Measurements from ENCODE around the gene GSG1L.

Gene GSG1L

GRCh38 chr16:27764869-27765675 lies 298.4 kb downstream of the GSG1L start:
- FAIRE-seq, result no peak
- DNase-seq (ENCODE audit: insufficient read length, low spot score), result no peak
- TF ChIP-seq SPI1 (IDR thresholded peaks at IDR 0.05; ENCODE audit: low read depth, low read length) (no peak), POU2F2 (IDR thresholded peaks at IDR 0.05; ENCODE audit: low read depth, low read length) (no peak), POLR2A (IDR thresholded peaks at IDR 0.05; ENCODE audit: low read depth, low read length) (no peak), POLR2AphosphoS5 (IDR thresholded peaks at IDR 0.05; ENCODE audit: low read depth, low read length) (no peak), PAX5 (IDR thresholded peaks at IDR 0.05; ENCODE audit: insufficient read depth, low read length, severe bottlenecking) (no peak), TAF1 (IDR thresholded peaks at IDR 0.05; ENCODE audit: low read depth, low read length) (no peak)

GRCh38 chr16:27764427-27764826 lies 299.1 kb downstream of the GSG1L start:
- DNase-seq (ENCODE audit: insufficient read length, low spot score) (no peak), FAIRE-seq (no peak)
- TF ChIP-seq POLR2A (IDR thresholded peaks at IDR 0.05; ENCODE audit: low read depth, low read length), result no peak
- TF ChIP-seq TAF1 (IDR thresholded peaks at IDR 0.05; ENCODE audit: low read depth, low read length), result no peak
- TF ChIP-seq SPI1 (IDR thresholded peaks at IDR 0.05; ENCODE audit: low read depth, low read length), result no peak
- TF ChIP-seq POLR2AphosphoS5 (IDR thresholded peaks at IDR 0.05; ENCODE audit: low read depth, low read length), result no peak
- no peak for TF ChIP-seq POU2F2 (IDR thresholded peaks at IDR 0.05; ENCODE audit: low read depth, low read length)
- TF ChIP-seq PAX5 (IDR thresholded peaks at IDR 0.05; ENCODE audit: insufficient read depth, low read length, severe bottlenecking), result no peak

GRCh38 chr16:27762441-27762840 lies 301.1 kb downstream of the GSG1L start:
- FAIRE-seq (no peak), DNase-seq (ENCODE audit: insufficient read length, low spot score) (no peak)
- TF ChIP-seq POLR2AphosphoS5 (IDR thresholded peaks at IDR 0.05; ENCODE audit: low read depth, low read length) (no peak), PAX5 (IDR thresholded peaks at IDR 0.05; ENCODE audit: insufficient read depth, low read length, severe bottlenecking) (no peak), POLR2A (IDR thresholded peaks at IDR 0.05; ENCODE audit: low read depth, low read length) (no peak), TAF1 (IDR thresholded peaks at IDR 0.05; ENCODE audit: low read depth, low read length) (no peak), POU2F2 (IDR thresholded peaks at IDR 0.05; ENCODE audit: low read depth, low read length) (no peak), SPI1 (IDR thresholded peaks at IDR 0.05; ENCODE audit: low read depth, low read length) (no peak)

- peak; percentile 40 for FAIRE-seq
- TF ChIP-seq SPI1 (IDR thresholded peaks at IDR 0.05; ENCODE audit: low read depth, low read length) (no peak), POLR2A (IDR thresholded peaks at IDR 0.05; ENCODE audit: low read depth, low read length) (no peak), POU2F2 (IDR thresholded peaks at IDR 0.05; ENCODE audit: low read depth, low read length) (no peak), POLR2AphosphoS5 (IDR thresholded peaks at IDR 0.05; ENCODE audit: low read depth, low read length) (no peak), TAF1 (IDR thresholded peaks at IDR 0.05; ENCODE audit: low read depth, low read length) (no peak), PAX5 (IDR thresholded peaks at IDR 0.05; ENCODE audit: insufficient read depth, low read length, severe bottlenecking) (no peak)
- DNase-seq (ENCODE audit: insufficient read length, low spot score), result no peak
Measured at GRCh38 chr16:27761816-27762215, 301.7 kb downstream of the GSG1L start.

DNA sequence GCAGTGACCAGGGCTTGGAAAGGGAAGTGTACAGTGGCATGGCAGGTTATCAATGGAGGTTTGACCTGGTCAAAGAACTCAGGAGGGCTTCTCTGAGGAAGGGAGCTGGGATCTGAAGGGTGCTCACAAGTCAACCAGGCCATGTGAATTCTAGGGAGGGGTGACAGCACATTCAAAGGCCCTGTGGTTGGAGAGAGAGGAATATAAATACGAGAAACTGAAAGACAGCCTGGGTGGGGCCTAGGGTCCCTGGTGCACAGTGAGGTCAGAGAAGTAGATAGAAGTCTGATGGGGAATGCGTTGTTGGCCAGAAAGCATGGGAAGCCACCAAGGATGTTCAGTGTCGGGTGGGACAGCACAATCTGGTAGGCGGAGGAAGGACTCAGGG lies 302.7 kb downstream of the GSG1L start:
- no peak for DNase-seq (ENCODE audit: insufficient read length, low spot score)
- FAIRE-seq, result no peak
- TF ChIP-seq POU2F2 (IDR thresholded peaks at IDR 0.05; ENCODE audit: low read depth, low read length) (no peak), POLR2A (IDR thresholded peaks at IDR 0.05; ENCODE audit: low read depth, low read length) (no peak), POLR2AphosphoS5 (IDR thresholded peaks at IDR 0.05; ENCODE audit: low read depth, low read length) (no peak), PAX5 (IDR thresholded peaks at IDR 0.05; ENCODE audit: insufficient read depth, low read length, severe bottlenecking) (no peak), TAF1 (IDR thresholded peaks at IDR 0.05; ENCODE audit: low read depth, low read length) (no peak), SPI1 (IDR thresholded peaks at IDR 0.05; ENCODE audit: low read depth, low read length) (no peak)

DNA sequence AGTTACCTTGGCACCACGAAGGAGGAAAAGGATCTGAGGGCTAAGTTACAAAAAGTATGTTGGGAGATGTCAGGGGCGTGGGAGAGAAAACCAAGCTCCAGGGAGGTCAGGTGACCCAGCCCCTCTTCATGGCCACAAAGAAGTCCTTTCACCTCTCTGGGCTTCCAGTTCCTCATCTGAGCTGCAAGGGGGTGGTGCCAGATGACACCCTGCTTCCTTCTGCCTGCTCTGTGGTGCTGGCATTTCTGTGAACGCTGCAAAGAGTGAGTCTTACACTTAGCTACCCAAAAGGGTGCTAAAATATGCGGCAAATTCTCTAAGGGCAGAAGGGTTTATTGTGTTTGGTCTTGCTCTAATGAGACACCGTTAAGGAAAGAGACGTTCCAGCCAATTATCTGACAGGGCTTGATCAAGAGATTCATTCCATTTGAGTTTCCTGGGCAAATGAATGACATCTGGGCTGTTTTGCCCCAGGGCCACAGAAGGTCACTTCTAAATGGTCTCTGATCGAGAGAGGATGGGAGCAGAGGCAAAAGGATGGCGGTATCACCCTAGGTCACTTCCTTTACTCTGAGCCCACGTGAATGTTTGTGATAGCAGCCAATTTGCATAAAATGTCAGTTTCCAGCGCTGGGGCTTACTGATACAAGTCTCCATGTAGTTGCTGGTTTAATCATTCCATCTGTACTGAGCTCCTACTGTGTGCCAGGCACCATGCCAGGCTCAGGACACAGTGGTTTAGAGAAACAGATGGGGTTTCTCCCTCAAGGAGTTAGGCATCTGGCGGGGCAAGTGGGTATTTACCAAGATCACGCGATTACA lies 303.3 kb downstream of the GSG1L start:
- FAIRE-seq, result no peak
- TF ChIP-seq POU2F2 (IDR thresholded peaks at IDR 0.05; ENCODE audit: low read depth, low read length) (no peak), SPI1 (IDR thresholded peaks at IDR 0.05; ENCODE audit: low read depth, low read length) (peak; percentile 78), TAF1 (IDR thresholded peaks at IDR 0.05; ENCODE audit: low read depth, low read length) (no peak)

GRCh38 chr16:27759301-27759871 lies 304.1 kb downstream of the GSG1L start:
- FAIRE-seq (no peak), DNase-seq (ENCODE audit: insufficient read length, low spot score) (no peak)
- TF ChIP-seq POLR2AphosphoS5 (IDR thresholded peaks at IDR 0.05; ENCODE audit: low read depth, low read length) (no peak), POLR2A (IDR thresholded peaks at IDR 0.05; ENCODE audit: low read depth, low read length) (no peak), TAF1 (IDR thresholded peaks at IDR 0.05; ENCODE audit: low read depth, low read length) (no peak), PAX5 (IDR thresholded peaks at IDR 0.05; ENCODE audit: insufficient read depth, low read length, severe bottlenecking) (no peak), SPI1 (IDR thresholded peaks at IDR 0.05; ENCODE audit: low read depth, low read length) (no peak), POU2F2 (IDR thresholded peaks at IDR 0.05; ENCODE audit: low read depth, low read length) (no peak)

More for the DNA sequence above, 303.3 kb downstream of the GSG1L start:
- no peak for DNase-seq (ENCODE audit: insufficient read length, low spot score)

GRCh38 chr16:27758544-27758943 lies 305.0 kb downstream of the GSG1L start:
- TF ChIP-seq SPI1 (IDR thresholded peaks at IDR 0.05; ENCODE audit: low read depth, low read length), result no peak
- no peak for TF ChIP-seq TAF1 (IDR thresholded peaks at IDR 0.05; ENCODE audit: low read depth, low read length)
- no peak for TF ChIP-seq POU2F2 (IDR thresholded peaks at IDR 0.05; ENCODE audit: low read depth, low read length)
- no peak for TF ChIP-seq POLR2AphosphoS5 (IDR thresholded peaks at IDR 0.05; ENCODE audit: low read depth, low read length)
- no peak for TF ChIP-seq POLR2A (IDR thresholded peaks at IDR 0.05; ENCODE audit: low read depth, low read length)
- no peak for TF ChIP-seq PAX5 (IDR thresholded peaks at IDR 0.05; ENCODE audit: insufficient read depth, low read length, severe bottlenecking)
- DNase-seq (ENCODE audit: insufficient read length, low spot score) (no peak), FAIRE-seq (no peak)
